IMR-90 (cell line): ENCODE results near the gene TMEM135. TPM values are rescaled to one million over a fixed set of nuclear protein-coding genes. Genes with fewer than 3 reads are reported as not detected.

Experiments used
- ATAC-seq: fragments of 200-7000 bp; cut with Tn5 transposase; 2 replicates; pipeline ENCODE4 v1.9.1; 2020; ENCODE audit warnings: low read depth, mild to moderate bottlenecking, moderate library complexity
- BruUV-seq: library from RNA; stranded (reverse); fragments of 400-500 nt; replicated peaks from 2 replicates; lab custom pipeline; 2021; lab: Mats Ljungman, UMichigan
- CTCF ChIA-PET: fragments of 300-600 bp; formaldehyde crosslinking; extraction: SDS; loops from one replicate; lab custom pipeline; 2021; ENCODE audit warnings: antibody characterized with exemption; lab: Yijun Ruan, JAX
- POLR2A ChIA-PET: fragments of 300-600 bp; sonication (Branson Sonifier 250); formaldehyde crosslinking; loops from one replicate; lab custom pipeline; 2022; ENCODE audit warnings: antibody characterized with exemption; ENCODE audit not compliant: unreplicated experiment; lab: Charles Lee
- DNase-seq: peaks from one replicate; pipeline ENCODE4 v3.0.0; 2013
- H2AFZ ChIP-seq: replicated peaks from 2 replicates; pipeline ENCODE3; 2013; ENCODE audit warnings: low read length, mild to moderate bottlenecking; ENCODE audit not compliant: poor library complexity
- H2AK5ac ChIP-seq: 2 replicates; pipeline ENCODE4 v1.6.1; 2013; ENCODE audit warnings: low read depth, low read length, inconsistent platforms
- H2AK9ac ChIP-seq: replicated peaks from 2 replicates; pipeline ENCODE3; 2013; ENCODE audit warnings: mild to moderate bottlenecking, low read depth, low read length, moderate library complexity; ENCODE audit not compliant: poor library complexity
- H2BK120ac ChIP-seq: 2 replicates; pipeline ENCODE4 v1.6.1; 2013; ENCODE audit warnings: low read depth, low read length, inconsistent platforms
- H2BK15ac ChIP-seq: 3 replicates; pipeline ENCODE4 v1.6.1; 2013; ENCODE audit warnings: low read depth, low read length, inconsistent platforms
- H2BK20ac ChIP-seq: 2 replicates; pipeline ENCODE4 v1.6.1; 2013; ENCODE audit warnings: low read depth, mild to moderate bottlenecking, inconsistent platforms, low read length, moderate library complexity
- H2BK5ac ChIP-seq: 2 replicates; pipeline ENCODE4 v1.6.1; 2013; ENCODE audit warnings: mild to moderate bottlenecking, low read depth, low read length, inconsistent platforms; ENCODE audit not compliant: poor library complexity, severe bottlenecking
- H3K14ac ChIP-seq: replicated peaks from 2 replicates; pipeline ENCODE4 v1.6.1; 2013; ENCODE audit warnings: low read depth, low read length, inconsistent platforms
- H3K18ac ChIP-seq: 2 replicates; pipeline ENCODE4 v1.6.1; 2013; ENCODE audit warnings: low read depth, low read length, control low read depth
- H3K23ac ChIP-seq: 2 replicates; pipeline ENCODE4 v1.6.1; 2013; ENCODE audit warnings: low read depth, low read length, inconsistent platforms
- H3K27ac ChIP-seq: 2 replicates; pipeline ENCODE4 v1.5.1; 2013; ENCODE audit warnings: mild to moderate bottlenecking, control low read depth, low read length; ENCODE audit not compliant: insufficient read depth
- H3K27me3 ChIP-seq: 2 replicates; pipeline ENCODE4 v1.6.1; 2013; ENCODE audit warnings: low read length; ENCODE audit not compliant: control insufficient read depth, insufficient read depth
- H3K36me3 ChIP-seq: 2 replicates; pipeline ENCODE4 v1.6.1; 2013; ENCODE audit warnings: low read length, mixed read lengths; ENCODE audit not compliant: control insufficient read depth, insufficient read depth
- H3K4ac ChIP-seq: 2 replicates; pipeline ENCODE4 v1.6.1; 2013; ENCODE audit warnings: low read depth, low read length, inconsistent platforms
- H3K4me1 ChIP-seq: 2 replicates; pipeline ENCODE4 v1.6.1; 2013; ENCODE audit warnings: low read length, mixed read lengths; ENCODE audit not compliant: control insufficient read depth, insufficient read depth
- H3K4me2 ChIP-seq: 2 replicates; pipeline ENCODE4 v1.6.1; 2013; ENCODE audit warnings: low read depth, mild to moderate bottlenecking, control low read depth, low read length, moderate library complexity
- H3K4me3 ChIP-seq: 2 replicates; pipeline ENCODE4 v1.5.1; 2013; ENCODE audit warnings: low read depth, mild to moderate bottlenecking, control low read depth, low read length, moderate library complexity; ENCODE audit not compliant: insufficient read depth
- H3K56ac ChIP-seq: 2 replicates; pipeline ENCODE4 v1.6.1; 2013; ENCODE audit warnings: low read length, inconsistent platforms; ENCODE audit not compliant: insufficient read depth; ENCODE audit errors: extremely low read depth
- H3K79me1 ChIP-seq, 2 experiments: 2 replicates each; pipeline ENCODE4 v1.6.1; 2013; ENCODE audit warnings: low read length in 2 of 2, inconsistent platforms in 1 of 2, low read depth in 1 of 2
- H3K9ac ChIP-seq: 2 replicates; pipeline ENCODE4 v1.6.1; 2013; ENCODE audit warnings: low read depth, low read length, control low read depth
- H3K9me1 ChIP-seq: 2 replicates; pipeline ENCODE4 v1.6.1; 2013; ENCODE audit warnings: low read length, inconsistent platforms; ENCODE audit not compliant: insufficient read depth
- H3K9me3 ChIP-seq: 2 replicates; pipeline ENCODE4 v1.6.1; 2013; ENCODE audit warnings: low read length; ENCODE audit not compliant: control insufficient read depth, insufficient read depth
- H4K20me1 ChIP-seq: 2 replicates; pipeline ENCODE4 v1.6.1; 2013; ENCODE audit warnings: low read length, inconsistent platforms; ENCODE audit not compliant: insufficient read depth
- H4K5ac ChIP-seq: 2 replicates; pipeline ENCODE4 v1.6.1; 2013; ENCODE audit warnings: mild to moderate bottlenecking, low read depth, low read length, control low read depth
- H4K8ac ChIP-seq, 2 experiments: 2 replicates each; pipeline ENCODE4 v1.6.1; 2013; ENCODE audit warnings: low read depth in 2 of 2, low read length in 2 of 2, control low read depth in 1 of 2, inconsistent platforms in 1 of 2
- H4K91ac ChIP-seq: 2 replicates; pipeline ENCODE4 v1.6.1; 2013; ENCODE audit warnings: low read depth, low read length, inconsistent platforms; ENCODE audit not compliant: insufficient read depth
- BHLHE40 ChIP-seq: fragments of 150-350 bp; IDR thresholded peaks from 2 replicates; pipeline ENCODE4 v1.6.1; 2016; ENCODE audit warnings: mild to moderate bottlenecking, low read depth, low read length
- CEBPB ChIP-seq: IDR thresholded peaks from 2 replicates; pipeline ENCODE4 v1.6.1; 2012; ENCODE audit warnings: low read depth, low read length, improper control_type of control experiment
- CHD1 ChIP-seq: IDR thresholded peaks from 2 replicates; pipeline ENCODE4 v1.6.1; 2012; ENCODE audit warnings: low read depth, low read length, improper control_type of control experiment
- FOS ChIP-seq: fragments of 150-350 bp; IDR thresholded peaks from 2 replicates; pipeline ENCODE4 v1.6.1; 2016; ENCODE audit warnings: low read depth, low read length
- MAFK ChIP-seq: IDR thresholded peaks from 2 replicates; pipeline ENCODE4 v1.6.1; 2012; ENCODE audit warnings: low read depth, low read length, improper control_type of control experiment
- MAZ ChIP-seq: IDR thresholded peaks from 2 replicates; pipeline ENCODE4 v1.6.1; 2012; ENCODE audit warnings: low read depth, mild to moderate bottlenecking, low read length, improper control_type of control experiment, moderate library complexity, borderline replicate concordance
- MXI1 ChIP-seq: IDR thresholded peaks from 2 replicates; pipeline ENCODE4 v1.6.1; 2012; ENCODE audit warnings: low read depth, mild to moderate bottlenecking, low read length, moderate library complexity, borderline replicate concordance
- POLR2A ChIP-seq: IDR thresholded peaks from 2 replicates; pipeline ENCODE4 v1.6.1; 2012; ENCODE audit warnings: mild to moderate bottlenecking, low read depth, low read length
- RAD21 ChIP-seq: IDR thresholded peaks from 2 replicates; pipeline ENCODE4 v1.6.1; 2012; ENCODE audit warnings: low read length, improper control_type of control experiment
- RCOR1 ChIP-seq: IDR thresholded peaks from 2 replicates; pipeline ENCODE4 v1.6.1; 2012; ENCODE audit warnings: mild to moderate bottlenecking, low read length, improper control_type of control experiment; ENCODE audit not compliant: insufficient replicate concordance
- RFX5 ChIP-seq: IDR thresholded peaks from 2 replicates; pipeline ENCODE4 v1.8.0; 2012; ENCODE audit warnings: low read depth, mild to moderate bottlenecking, low read length, moderate library complexity
- SMC3 ChIP-seq: fragments of 150-350 bp; IDR thresholded peaks from 2 replicates; pipeline ENCODE4 v1.6.1; 2016; ENCODE audit warnings: low read depth, mild to moderate bottlenecking, antibody characterized with exemption, low read length, moderate library complexity
- WGBS, 2 experiments: methylation state at CpG; one replicate each; pipeline versions ENCODE4 v1.1.5 to v1.1.7; 2013; ENCODE audit warnings: missing lambda C conversion rate in 2 of 2; ENCODE audit not compliant: insufficient read length in 1 of 2; ENCODE audit errors: extremely low coverage in 2 of 2; 5-methylcytosine and 5-hydroxymethylcytosine counted together
- dilution Hi-C: fragments of 300-500 bp; cut with HindIII; formaldehyde crosslinking; loops from one replicate; pipeline ENCODE4 v1.14.3; 2018; ENCODE audit warnings: low sequenced_read_pairs; ENCODE audit not compliant: unreplicated experiment
- in situ Hi-C: fragments of 300-500 bp; cut with MboI; formaldehyde crosslinking; loops from 3 replicates; pipeline ENCODE4 v1.14.3; 2019; ENCODE audit warnings: low sequenced_read_pairs, inconsistent platforms, mixed read lengths
- intact Hi-C: fragments of 100-400 bp; cut with micrococcal nuclease; formaldehyde crosslinking; loops from 2 replicates; pipeline ENCODE4 v1.10.0; 2022
- polyA plus RNA-seq, 3 experiments: library from polyadenylated mRNA; depleted of rRNA; stranded (reverse); fragments of >200 nt; gene quantifications; 2 replicates each; pipeline ENCODE4 v1.2.3, GENCODE V29; 2012; ENCODE audit warnings: low replicate concordance in 1 of 3
- total RNA-seq: library from RNA; depleted of rRNA; stranded (reverse); fragments of >200 nt; gene quantifications from 2 replicates; pipeline ENCODE4 v1.2.3, GENCODE V29; 2012
- TF ChIP-seq, protein P1 (sequence below): fragments of 150-350 bp; IDR thresholded peaks from 2 replicates; pipeline ENCODE4 v1.6.1; 2016; ENCODE audit warnings: low read depth, mild to moderate bottlenecking, low read length, moderate library complexity, borderline replicate concordance
- TF ChIP-seq, protein P2 (sequence below): conservative IDR thresholded peaks from 2 replicates; pipeline ENCODE4 v1.5.1; 2012; ENCODE audit warnings: mild to moderate bottlenecking, low read depth, low read length, improper control_type of control experiment

Gene TMEM135
- total and polyA plus RNA-seq, 2 of the 4 experiments (the other 2 are of a cell fraction), result 3.9 to 5.9 TPM

GRCh38 chr11:87043894-87044293 is 6.2 kb downstream of the TMEM135 start:
- Histone ChIP-seq H3K4me1 (no peaks in the 10 kb centered on the region; the same call in 1 of the 2 replicates), H2AFZ (no peak overlapping the region), H3K4me2 (no peak overlapping the region), H4K8ac (no peak overlapping the region), H3K23ac (no peak overlapping the region), H3K18ac (no peak overlapping the region), H3K56ac (no peak overlapping the region), H3K9me1 (no peaks in the 10 kb centered on the region), H3K27me3 (no peaks in the 10 kb centered on the region), H3K4me3 (no peak overlapping the region), H4K20me1 (no peaks in the 10 kb centered on the region), H3K14ac (no peak overlapping the region), H2AK9ac (no peak overlapping the region), H3K9me3 (no peaks in the 10 kb centered on the region), H2AK5ac (no peak overlapping the region), H2BK20ac (no peak overlapping the region), H3K36me3 (peaks cover 1% of the 10 kb centered on the region; the same call in 1 of the 2 replicates), H3K4ac (no peak overlapping the region), H2BK120ac (no peak overlapping the region), H4K5ac (no peak overlapping the region), H4K91ac (no peak overlapping the region), H3K27ac (no peak overlapping the region), H2BK5ac (no peak overlapping the region), H2BK15ac (no peak overlapping the region), H3K79me1 (peaks cover 8 to 27% of the 10 kb centered on the region in 2 experiments; a peak in 3 of 4 replicates), H3K9ac (no peak overlapping the region)
- POLR2A ChIA-PET, result no interaction called here
- TF ChIP-seq, protein P1, sequence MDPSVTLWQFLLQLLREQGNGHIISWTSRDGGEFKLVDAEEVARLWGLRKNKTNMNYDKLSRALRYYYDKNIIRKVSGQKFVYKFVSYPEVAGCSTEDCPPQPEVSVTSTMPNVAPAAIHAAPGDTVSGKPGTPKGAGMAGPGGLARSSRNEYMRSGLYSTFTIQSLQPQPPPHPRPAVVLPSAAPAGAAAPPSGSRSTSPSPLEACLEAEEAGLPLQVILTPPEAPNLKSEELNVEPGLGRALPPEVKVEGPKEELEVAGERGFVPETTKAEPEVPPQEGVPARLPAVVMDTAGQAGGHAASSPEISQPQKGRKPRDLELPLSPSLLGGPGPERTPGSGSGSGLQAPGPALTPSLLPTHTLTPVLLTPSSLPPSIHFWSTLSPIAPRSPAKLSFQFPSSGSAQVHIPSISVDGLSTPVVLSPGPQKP, result no peak
- TF ChIP-seq FOS (no peak), POLR2A (no peak), BHLHE40 (no peak), CHD1 (no peak), MAFK (no peak), CEBPB (no peak), RAD21 (no peak), MXI1 (no peak), RCOR1 (no peak), RFX5 (no peak), SMC3 (no peak), MAZ (no peak)
- TF ChIP-seq, protein P2, sequence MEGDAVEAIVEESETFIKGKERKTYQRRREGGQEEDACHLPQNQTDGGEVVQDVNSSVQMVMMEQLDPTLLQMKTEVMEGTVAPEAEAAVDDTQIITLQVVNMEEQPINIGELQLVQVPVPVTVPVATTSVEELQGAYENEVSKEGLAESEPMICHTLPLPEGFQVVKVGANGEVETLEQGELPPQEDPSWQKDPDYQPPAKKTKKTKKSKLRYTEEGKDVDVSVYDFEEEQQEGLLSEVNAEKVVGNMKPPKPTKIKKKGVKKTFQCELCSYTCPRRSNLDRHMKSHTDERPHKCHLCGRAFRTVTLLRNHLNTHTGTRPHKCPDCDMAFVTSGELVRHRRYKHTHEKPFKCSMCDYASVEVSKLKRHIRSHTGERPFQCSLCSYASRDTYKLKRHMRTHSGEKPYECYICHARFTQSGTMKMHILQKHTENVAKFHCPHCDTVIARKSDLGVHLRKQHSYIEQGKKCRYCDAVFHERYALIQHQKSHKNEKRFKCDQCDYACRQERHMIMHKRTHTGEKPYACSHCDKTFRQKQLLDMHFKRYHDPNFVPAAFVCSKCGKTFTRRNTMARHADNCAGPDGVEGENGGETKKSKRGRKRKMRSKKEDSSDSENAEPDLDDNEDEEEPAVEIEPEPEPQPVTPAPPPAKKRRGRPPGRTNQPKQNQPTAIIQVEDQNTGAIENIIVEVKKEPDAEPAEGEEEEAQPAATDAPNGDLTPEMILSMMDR, result no peak
- intact Hi-C loops, result no loop called here
- DNase-seq, result no peak
- BruUV-seq, result no TSS peak
- CTCF ChIA-PET, result no interaction called here
- WGBS, 2 experiments, result no CpG with 5 or more reads among the region's 1 CpG
- ATAC-seq, result no peak
- in situ Hi-C loops, result no loop called here
- dilution Hi-C loops, result no loop called here
